A172 (cell line): ENCODE data around the gene KCTD16. TPM values are rescaled to one million over a fixed set of nuclear protein-coding genes. Genes with fewer than 3 reads are reported as not detected.
A peak's percentile ranks its signal among the peaks of the same experiment; 100 is the strongest.

Source experiments
- DNase-seq: peaks from one replicate; pipeline ENCODE4 v3.0.0-alpha.2; 2015; ENCODE audit warnings: low spot score
- total RNA-seq: library from RNA; depleted of rRNA; stranded (reverse); fragments of >200 nt; shearing (Covaris generic); gene quantifications from 2 replicates; pipeline ENCODE4 v1.2.3, GENCODE V29; 2014

The KCTD16 gene
- total RNA-seq, 1 experiment from 2014 or later, result 1.2 TPM

DNA sequence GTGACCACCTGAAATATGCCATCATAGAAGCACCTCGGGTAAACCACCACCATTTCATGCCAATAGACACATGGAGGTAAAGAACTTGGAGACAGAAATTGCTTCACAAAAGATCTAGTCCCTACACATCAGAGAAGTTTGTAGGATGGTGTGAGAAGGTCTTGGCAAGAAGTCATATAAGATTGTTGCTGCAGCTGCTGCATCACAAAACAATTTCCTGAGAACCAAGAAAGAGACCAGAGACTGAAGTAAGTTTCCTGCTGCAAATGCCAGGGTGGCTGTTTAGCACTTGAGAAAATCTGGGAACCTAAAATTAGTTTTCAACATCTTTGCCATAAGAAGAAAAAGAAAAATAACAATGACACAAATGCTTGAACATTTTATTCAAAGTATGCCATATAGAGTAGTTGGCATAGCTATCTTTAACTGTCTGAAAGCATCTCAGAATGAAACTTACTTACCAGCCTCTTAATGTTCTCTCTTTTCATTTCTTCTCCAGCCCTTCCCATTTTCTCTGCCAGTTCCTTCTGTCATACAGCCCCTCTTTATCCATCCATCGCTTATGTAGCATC, 114.3 kb downstream of the KCTD16 start:
- DNase-seq, result no peak

- DNase-seq, result no peak
Observed at GRCh38 chr5:144289277-144289676, 118.6 kb downstream of the KCTD16 start.

DNA sequence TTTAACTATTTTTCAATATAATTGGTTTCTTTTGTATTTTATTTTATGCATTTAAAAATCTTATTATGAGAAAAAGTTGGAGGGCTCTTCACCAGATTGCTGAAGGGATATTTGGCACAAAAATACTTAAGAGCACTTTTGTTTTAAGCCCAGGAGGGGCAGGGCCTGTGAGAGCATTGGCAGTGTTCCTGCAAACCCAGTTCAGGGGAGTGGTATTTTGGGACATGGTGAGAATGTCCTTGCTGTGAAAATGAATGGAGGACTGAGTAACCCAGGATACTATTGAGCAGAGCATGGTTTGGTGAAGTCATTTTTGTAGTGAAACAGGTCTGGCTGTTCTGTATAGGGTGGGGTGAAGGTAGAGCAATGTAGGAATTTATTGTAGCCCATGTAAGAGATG, 121.4 kb downstream of the KCTD16 start:
- DNase-seq, result no peak

DNA sequence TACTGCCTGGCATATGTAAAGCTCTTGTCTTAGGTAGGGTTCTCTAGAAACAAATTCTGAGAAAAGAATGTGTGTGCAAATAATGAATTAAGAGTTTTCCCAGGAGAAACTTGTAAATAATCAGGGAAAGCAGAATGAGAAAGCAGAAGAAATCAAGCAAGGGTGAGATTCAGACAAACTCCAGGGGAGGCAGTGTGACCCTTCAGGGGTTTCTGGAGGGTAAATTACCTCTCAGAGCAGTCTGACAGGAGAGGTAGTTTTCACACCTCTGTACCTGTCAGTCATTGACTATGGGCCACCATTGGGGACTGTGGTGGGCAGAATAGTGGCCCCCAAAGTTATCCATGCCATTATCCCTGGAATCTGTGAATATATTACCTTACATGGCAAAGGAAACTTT, 124.6 kb downstream of the KCTD16 start:
- DNase-seq, result no peak

GRCh38 chr5:144297081-144297480, 126.4 kb downstream of the KCTD16 start:
- DNase-seq, result no peak

DNA sequence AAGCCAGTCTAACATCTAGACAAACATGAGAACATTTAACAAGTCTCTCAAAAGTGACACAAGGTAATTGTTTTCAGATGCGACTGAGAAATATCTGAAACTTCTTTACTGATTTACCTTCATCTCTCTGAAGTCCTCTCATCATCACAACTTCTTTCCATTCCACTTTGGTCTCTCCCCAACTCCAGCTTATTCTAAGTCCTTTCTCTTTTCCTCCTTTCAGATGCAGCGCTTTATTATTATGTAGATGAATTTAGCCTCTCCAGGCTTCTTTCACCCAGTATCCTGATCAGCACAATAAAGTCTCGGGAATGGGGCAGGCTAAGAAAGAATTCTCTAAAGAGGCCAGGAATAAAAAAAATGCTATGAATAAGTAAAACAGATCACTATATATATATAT, 128.0 kb downstream of the KCTD16 start:
- no peak for DNase-seq

DNA sequence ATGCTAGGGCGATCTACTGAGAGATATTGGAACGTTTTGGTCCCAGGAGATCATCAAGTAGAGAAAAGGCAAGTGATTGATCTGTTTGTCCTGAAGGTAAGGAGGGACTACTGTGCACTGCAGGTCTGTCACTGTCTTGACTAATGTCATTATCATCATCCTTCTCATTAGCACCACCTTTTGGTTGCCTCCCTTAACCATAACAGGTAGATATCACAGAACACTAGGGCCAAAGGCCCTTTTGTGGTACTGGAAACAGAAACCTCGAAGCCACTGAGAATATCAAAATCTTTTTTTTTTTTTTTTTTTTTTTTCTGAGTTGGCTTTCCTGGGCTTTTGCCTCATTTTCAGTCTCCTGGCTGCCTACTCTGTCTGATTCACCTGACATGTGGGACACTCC, 134.0 kb downstream of the KCTD16 start:
- no peak for DNase-seq

DNA sequence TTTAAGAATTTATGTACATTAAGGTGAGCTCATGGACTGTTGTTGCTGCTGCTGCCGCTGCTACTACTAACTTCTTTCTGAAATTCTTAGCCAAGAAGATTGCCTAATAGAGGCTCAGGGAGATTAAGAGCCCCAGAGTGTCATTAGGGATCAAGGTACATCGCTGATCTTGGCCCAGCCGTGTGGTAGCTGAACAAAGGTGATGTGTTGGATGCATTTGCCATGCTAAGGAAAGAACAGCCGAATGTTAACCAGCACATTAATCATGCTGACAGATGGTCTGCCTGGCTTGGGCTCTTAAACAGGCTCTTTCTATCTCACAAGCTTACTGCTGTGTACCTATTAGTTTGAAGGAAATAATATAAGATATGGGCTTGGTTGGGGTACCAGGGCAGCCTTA, 137.1 kb downstream of the KCTD16 start:
- DNase-seq, result no peak

DNA sequence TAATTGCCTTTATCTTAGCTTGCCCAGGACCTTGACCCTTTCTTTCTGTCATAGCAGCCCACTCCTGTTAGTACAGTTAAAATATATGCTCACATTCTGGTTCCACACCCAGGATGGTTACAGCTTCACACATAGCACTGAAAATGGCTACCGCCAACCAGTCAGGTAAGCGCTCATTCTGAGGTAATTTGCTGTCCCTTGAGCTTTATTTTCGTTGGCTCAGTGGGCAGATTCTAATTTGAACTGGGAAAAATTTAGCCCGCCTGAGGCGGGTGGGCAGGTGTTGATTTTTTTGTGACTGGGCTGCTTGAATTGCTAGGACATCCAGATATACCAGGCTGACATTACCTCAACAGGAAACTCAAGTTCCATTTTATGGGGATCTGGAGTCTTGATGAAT, 137.5 kb downstream of the KCTD16 start:
- DNase-seq, result no peak

- peak; percentile 60 for DNase-seq
Observed at GRCh38 chr5:144308906-144309670, 138.4 kb downstream of the KCTD16 start.

- DNase-seq, result no peak
Observed at GRCh38 chr5:144310621-144311020, 139.9 kb downstream of the KCTD16 start.

- DNase-seq, result no peak
Observed at GRCh38 chr5:144313147-144313726, 142.6 kb downstream of the KCTD16 start.

- no peak for DNase-seq
Observed at GRCh38 chr5:144315026-144315425, 144.4 kb downstream of the KCTD16 start.

GRCh38 chr5:144315994-144316634, 145.4 kb downstream of the KCTD16 start:
- DNase-seq, result no peak

DNA sequence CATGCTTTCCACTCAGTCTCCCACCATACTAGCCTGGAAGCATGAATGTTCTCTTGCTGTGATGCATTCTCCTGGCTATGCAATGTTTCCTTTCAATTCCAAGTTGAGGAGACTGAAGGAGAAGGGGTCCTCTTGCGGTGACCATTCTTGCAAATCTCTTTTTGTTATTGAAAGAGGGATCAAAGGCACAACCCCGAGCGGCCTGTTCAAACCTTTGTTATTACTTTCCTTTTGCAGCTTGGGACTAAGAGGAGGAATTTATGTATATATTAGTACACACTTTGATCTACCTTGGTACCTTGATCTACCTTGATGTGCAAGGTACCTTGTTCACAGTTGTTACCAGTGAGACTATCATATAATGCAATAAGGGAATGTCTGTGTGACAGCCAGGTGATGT, 147.3 kb downstream of the KCTD16 start:
- DNase-seq, result no peak

DNA sequence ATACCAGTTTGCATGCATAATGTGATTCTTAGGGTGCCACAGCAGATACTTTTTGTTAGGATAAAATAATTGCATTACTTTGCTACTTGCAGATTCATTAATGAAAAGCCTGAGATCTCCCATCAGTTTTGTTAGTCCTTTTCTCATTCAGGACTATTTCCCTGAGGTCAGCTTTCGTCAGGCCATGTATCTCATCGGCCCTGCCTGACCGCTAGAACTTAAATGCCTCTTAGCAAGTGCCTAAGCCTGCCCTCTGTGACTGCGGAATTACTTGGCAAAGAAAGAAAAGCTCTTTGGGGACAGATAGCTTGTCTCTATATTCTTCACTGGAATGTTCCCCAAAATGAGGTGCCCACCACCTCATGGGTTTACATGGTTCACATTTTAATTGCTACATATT, 147.8 kb downstream of the KCTD16 start:
- DNase-seq, result no peak

DNA sequence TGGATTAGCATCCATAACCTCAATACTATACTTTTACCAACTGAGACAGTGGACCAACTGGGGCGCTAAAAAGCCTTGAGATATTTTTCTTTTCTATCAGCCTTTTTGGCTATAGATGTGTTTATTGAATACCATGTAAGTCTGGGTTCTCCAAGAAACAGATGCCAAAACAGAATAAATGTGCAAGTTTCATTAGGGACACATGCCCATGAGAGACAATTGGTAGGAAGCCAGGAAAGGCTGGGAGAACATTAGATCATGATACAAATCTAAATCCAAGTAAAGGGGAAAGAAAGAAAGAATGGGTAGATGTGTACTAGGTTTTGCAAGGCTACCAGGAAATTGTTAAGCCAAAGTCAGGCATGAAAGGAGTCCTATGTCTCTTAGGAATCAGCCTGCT, 152.5 kb downstream of the KCTD16 start:
- no peak for DNase-seq

DNA sequence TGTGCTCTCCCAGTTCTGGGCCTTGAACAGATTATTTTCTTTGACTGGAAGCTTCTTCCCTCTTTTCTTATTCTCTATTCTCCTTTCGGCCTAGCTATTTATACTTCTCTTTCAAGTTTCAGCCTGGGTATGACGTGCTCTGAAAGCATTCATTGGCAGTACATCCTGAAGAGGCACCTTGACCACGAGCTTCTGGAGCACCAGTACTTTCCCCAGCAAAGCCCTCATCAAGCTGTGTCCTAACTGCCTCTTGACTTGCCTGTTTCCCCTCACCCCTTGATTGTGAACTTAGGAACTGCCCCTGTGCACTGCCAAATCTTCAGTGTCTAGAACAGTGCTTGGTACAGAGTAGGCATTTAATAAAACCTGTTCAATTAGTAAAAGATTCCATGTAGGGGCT, 154.9 kb downstream of the KCTD16 start:
- DNase-seq, result no peak

- no peak for DNase-seq
Observed at GRCh38 chr5:144328494-144328893, 157.8 kb downstream of the KCTD16 start.

GRCh38 chr5:144328980-144329379, 158.3 kb downstream of the KCTD16 start:
- DNase-seq, result no peak

DNA sequence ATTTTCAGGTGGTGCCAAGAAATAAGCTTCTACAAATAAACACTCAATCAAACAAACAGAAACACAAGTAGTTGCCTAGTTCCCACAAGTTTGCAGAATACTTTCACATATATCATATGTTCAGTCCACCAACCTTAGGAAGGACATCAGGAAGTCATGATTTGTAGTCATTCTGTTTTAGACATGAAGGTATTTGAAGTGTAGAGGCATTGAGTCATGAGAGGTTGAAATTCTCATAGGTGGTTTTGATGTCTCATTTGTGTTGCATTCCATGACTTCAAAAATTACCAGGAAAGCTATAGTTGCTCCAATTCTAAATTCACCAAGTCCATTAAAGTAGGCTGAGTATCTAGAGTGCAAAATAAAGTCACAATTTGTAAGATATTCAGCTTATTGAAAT, 159.0 kb downstream of the KCTD16 start:
- DNase-seq, result no peak

GRCh38 chr5:144331361-144331760, 160.7 kb downstream of the KCTD16 start:
- DNase-seq, result no peak

DNA sequence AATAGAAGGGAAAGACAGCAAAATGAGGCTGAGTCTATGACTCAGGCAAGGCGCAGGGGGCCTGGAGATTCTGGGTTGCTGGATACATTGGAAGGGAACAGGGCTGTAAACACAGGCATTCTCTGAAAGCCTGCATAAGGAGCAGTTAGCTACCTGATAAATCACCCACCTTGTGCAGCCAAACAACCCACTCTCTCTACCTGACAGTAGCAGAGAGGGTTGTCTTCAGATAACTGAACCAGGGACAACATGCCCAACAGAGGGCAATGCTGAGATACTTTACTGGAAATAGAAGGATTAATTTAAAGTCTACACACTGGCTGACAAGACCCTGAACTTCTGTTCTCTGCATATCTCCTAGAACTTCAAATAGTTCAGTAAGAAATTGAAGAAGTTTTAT, 161.6 kb downstream of the KCTD16 start:
- DNase-seq, result peak; percentile 8
